ENCODE data around the gene DCPS.
"Not testable (repeated sequence)": the region's sequence is repeated elsewhere in the genome, so short reads cannot be mapped to it uniquely, and the experiment has no call there.

The DCPS gene

GRCh38 chr11:126346946-126347345 lies 43.1 kb downstream of the DCPS start:
- DNase-seq = not testable (repeated sequence)

GRCh38 chr11:126347751-126348668 lies 44.1 kb downstream of the DCPS start:
- DNase-seq = no peak

GRCh38 chr11:126348806-126349582 lies 45.1 kb downstream of the DCPS start:
- no peak for DNase-seq

GRCh38 chr11:126350836-126351235 lies 47.0 kb downstream of the DCPS start:
- DNase-seq = no peak

GRCh38 chr11:126352163-126352562 lies 48.3 kb downstream of the DCPS start:
- no peak for DNase-seq

GRCh38 chr11:126352934-126353801 lies 49.3 kb downstream of the DCPS start:
- no peak for DNase-seq

GRCh38 chr11:126354631-126355323 lies 50.9 kb downstream of the DCPS start:
- no peak for DNase-seq

- DNase-seq = peak; percentile 49
Measured at GRCh38 chr11:126355324-126355925, 51.6 kb downstream of the DCPS start, which contains the start of gene ST3GAL4. ST3GAL4 (plus strand) TSS chr11:126355686; CDS start chr11:126406156, 50,470 bp downstream.

GRCh38 chr11:126355926-126356897 lies 52.4 kb downstream of the DCPS start:
- DNase-seq = no peak

GRCh38 chr11:126357055-126357962 lies 53.4 kb downstream of the DCPS start:
- no peak for DNase-seq

- DNase-seq = no peak
Measured at GRCh38 chr11:126357969-126358762, 54.3 kb downstream of the DCPS start.

GRCh38 chr11:126358763-126359160 lies 54.9 kb downstream of the DCPS start:
- DNase-seq = no peak

- no peak for DNase-seq
Measured at GRCh38 chr11:126359431-126360048, 55.7 kb downstream of the DCPS start.

- no peak for DNase-seq
Measured at GRCh38 chr11:126360049-126360446, 56.2 kb downstream of the DCPS start.

- no peak for DNase-seq
Measured at GRCh38 chr11:126361400-126361799, 57.5 kb downstream of the DCPS start.

GRCh38 chr11:126362879-126363655 lies 59.2 kb downstream of the DCPS start:
- DNase-seq = no peak

- DNase-seq = no peak
Measured at GRCh38 chr11:126363706-126364248, 59.9 kb downstream of the DCPS start.
